ENCODE data around the gene MSGN1. TPM values are rescaled to one million over a fixed set of nuclear protein-coding genes. Genes with fewer than 3 reads are reported as not detected.

MSGN1 gene
- total RNA-seq, 4 donors from 2014 or later, result not detected

DNA sequence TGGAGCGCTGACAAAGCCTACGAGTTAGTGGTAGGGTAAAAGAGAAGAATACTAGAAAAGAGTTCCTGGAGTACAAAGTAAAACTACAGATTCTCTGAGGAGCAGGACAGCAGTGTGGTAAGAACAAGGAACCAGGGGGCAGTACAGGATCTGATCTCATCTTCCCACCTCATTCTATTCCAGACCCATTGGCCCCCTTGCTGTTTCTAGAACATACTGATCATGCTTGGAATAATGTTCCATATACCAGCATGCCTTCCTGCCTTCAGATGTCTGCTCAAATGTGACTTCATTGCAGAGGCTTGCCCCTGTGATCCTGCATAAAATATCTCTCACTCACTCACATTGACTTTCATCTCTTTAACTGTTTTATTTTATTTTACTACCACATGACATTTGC lies 19.3 kb downstream of the MSGN1 start:
- Histone ChIP-seq H3K4me1 (peaks cover 3 to 7% (median 5%) of the 10 kb centered on the region in 4 donors), H3K27ac (replicated peaks in 1 of 4) (no peak overlapping the region), H3K4me3 (no peak overlapping the region), H3K36me3 (no peaks in the 10 kb centered on the region), H3K9me3 (no peaks in the 10 kb centered on the region), H3K27me3 (peaks cover 0 to 9% (median under 1%) of the 10 kb centered on the region in 4 donors)
- intact Hi-C loops (cut with DNase I), result loop anchor here (10.0 kb wide), 1 partner anchor 121 kb away; no protein-coding TSS in a partner anchor
- TF ChIP-seq, protein P1, sequence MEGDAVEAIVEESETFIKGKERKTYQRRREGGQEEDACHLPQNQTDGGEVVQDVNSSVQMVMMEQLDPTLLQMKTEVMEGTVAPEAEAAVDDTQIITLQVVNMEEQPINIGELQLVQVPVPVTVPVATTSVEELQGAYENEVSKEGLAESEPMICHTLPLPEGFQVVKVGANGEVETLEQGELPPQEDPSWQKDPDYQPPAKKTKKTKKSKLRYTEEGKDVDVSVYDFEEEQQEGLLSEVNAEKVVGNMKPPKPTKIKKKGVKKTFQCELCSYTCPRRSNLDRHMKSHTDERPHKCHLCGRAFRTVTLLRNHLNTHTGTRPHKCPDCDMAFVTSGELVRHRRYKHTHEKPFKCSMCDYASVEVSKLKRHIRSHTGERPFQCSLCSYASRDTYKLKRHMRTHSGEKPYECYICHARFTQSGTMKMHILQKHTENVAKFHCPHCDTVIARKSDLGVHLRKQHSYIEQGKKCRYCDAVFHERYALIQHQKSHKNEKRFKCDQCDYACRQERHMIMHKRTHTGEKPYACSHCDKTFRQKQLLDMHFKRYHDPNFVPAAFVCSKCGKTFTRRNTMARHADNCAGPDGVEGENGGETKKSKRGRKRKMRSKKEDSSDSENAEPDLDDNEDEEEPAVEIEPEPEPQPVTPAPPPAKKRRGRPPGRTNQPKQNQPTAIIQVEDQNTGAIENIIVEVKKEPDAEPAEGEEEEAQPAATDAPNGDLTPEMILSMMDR (IDR thresholded peaks at IDR 0.05), result no peak
- 88% methylated on average over 2 of the region's 2 CpGs for WGBS
- no peak for DNase-seq (ENCODE audit: extremely low spot score)

DNA sequence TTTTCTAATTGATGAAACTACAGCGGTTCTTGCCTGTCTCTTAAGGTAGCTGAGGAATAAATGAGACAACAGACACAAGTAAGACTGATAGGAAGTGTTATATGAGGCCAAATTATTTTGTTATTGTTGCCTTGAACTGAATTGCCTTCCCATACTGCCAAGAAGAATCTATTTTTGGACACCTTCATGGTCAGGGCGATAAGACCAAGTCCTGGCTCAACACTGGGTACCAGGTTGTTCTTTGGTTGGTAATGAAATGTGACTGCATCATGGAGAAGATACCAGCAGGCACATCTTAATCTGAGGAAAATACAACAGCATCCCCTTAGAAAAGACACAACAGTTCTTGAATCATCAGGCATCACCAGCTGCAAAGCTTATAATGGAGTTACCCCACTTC lies 23.7 kb downstream of the MSGN1 start:
- Histone ChIP-seq H3K27ac (replicated peaks in 1 of 4) (no peak overlapping the region), H3K4me3 (no peak overlapping the region), H3K36me3 (no peaks in the 10 kb centered on the region), H3K9me3 (no peaks in the 10 kb centered on the region), H3K27me3 (no peaks in the 10 kb centered on the region), H3K4me1 (peaks cover 0 to 4% (median 0%) of the 10 kb centered on the region in 4 donors)
- intact Hi-C loops (cut with DNase I), result loop anchor here (10.0 kb wide), 1 partner anchor 125 kb away; no protein-coding TSS in a partner anchor
- DNase-seq (ENCODE audit: extremely low spot score), result no peak
- TF ChIP-seq, protein P1 (IDR thresholded peaks at IDR 0.05), result no peak
- no peak for TF ChIP-seq POLR2A (IDR thresholded peaks at IDR 0.05; ENCODE audit: low read depth)
- no peak for TF ChIP-seq EP300 (IDR thresholded peaks at IDR 0.05)
- TF ChIP-seq POLR2AphosphoS5 (IDR thresholded peaks at IDR 0.05), result no peak
- WGBS, result 70% methylated on average over 2 of the region's 2 CpGs

DNA sequence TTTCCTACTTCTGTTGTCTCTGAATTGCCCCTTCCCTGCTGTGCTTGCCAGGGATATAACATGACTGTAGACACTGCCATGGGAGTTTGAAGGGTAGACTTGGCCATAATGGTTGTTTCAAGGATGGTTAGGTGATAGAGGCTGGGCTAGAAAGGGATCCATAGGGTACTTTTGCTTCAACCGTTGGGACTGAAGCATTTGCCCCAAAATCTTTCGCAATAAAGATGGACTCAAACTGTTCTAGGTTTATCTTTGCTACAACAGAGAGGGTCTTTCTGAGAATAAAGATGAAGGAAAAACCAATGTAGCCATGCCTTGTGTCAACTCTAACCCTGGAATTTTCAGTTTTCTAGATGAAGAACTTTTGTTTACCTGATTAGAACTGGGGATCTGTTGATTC lies 27.2 kb downstream of the MSGN1 start:
- H3K27ac ChIP-seq (replicated peaks in 1 of 4), result no peak overlapping the region
- intact Hi-C loops (cut with DNase I), result no loop called here
- no peak for DNase-seq (ENCODE audit: extremely low spot score)
- 89% methylated on average over 2 of the region's 2 CpGs for WGBS
- H3K36me3 ChIP-seq, result no peaks in the 10 kb centered on the region
- H3K4me1 ChIP-seq, result peaks cover 0 to 4% (median 0%) of the 10 kb centered on the region in 4 donors
- no peaks in the 10 kb centered on the region for H3K27me3 ChIP-seq
- H3K4me3 ChIP-seq, result no peak overlapping the region
- TF ChIP-seq POLR2A (IDR thresholded peaks at IDR 0.05; ENCODE audit: low read depth) (no peak), EP300 (IDR thresholded peaks at IDR 0.05) (no peak), POLR2AphosphoS5 (IDR thresholded peaks at IDR 0.05) (no peak)
- TF ChIP-seq, protein P1 (IDR thresholded peaks at IDR 0.05), result no peak
- no peaks in the 10 kb centered on the region for H3K9me3 ChIP-seq

DNA sequence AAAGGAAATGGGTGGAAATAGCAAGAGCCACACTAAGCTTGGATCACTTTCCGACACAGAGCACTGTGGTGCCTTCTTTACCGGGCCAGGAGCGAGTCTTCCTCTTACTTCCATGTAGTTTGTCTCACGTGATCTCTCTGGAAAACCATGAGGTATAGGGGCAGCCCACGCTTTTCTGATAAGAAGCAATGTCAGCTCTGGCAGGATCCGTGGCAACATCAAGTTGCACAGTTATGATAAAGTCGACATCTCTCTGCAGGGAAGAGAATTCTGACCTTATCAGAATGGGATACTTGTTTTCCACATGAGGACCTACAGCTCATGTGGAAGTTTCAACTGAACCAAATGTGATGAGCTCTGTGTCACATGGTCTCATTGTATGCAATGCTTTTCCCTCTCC lies 29.5 kb downstream of the MSGN1 start:
- no peaks in the 10 kb centered on the region for H3K4me1 ChIP-seq
- no peak overlapping the region for H3K4me3 ChIP-seq
- intact Hi-C loops (cut with DNase I), result no loop called here
- H3K27me3 ChIP-seq, result no peaks in the 10 kb centered on the region
- no peak overlapping the region for H3K27ac ChIP-seq (replicated peaks in 1 of 4)
- TF ChIP-seq POLR2A (IDR thresholded peaks at IDR 0.05; ENCODE audit: low read depth) (no peak), POLR2AphosphoS5 (IDR thresholded peaks at IDR 0.05) (no peak), EP300 (IDR thresholded peaks at IDR 0.05) (no peak)
- TF ChIP-seq, protein P1 (IDR thresholded peaks at IDR 0.05), result no peak
- H3K36me3 ChIP-seq, result no peaks in the 10 kb centered on the region
- H3K9me3 ChIP-seq, result no peaks in the 10 kb centered on the region
- DNase-seq (ENCODE audit: extremely low spot score), result no peak
- WGBS, result 97% methylated on average over 7 of the region's 7 CpGs

DNA sequence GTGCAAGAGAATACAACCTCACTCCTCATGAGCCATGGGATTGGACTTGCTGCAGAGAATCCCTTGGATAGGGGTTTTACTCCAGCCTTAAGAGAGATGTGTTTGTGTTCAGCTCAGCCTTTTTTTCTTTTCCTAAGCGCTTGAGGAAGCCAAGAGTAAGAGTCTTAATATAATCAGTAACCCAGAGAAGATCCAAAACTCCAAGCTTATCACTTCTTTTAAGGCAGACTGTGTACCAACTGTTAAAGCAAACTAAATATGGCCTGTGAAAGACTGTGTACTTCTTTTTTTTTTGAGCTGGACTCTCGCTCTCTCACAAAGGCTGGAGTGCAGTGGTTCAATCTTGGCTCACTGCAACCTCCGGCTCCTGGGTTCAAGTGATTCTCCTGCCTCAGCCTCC lies 30.4 kb downstream of the MSGN1 start:
- H3K27me3 ChIP-seq, result no peaks in the 10 kb centered on the region
- TF ChIP-seq EP300 (IDR thresholded peaks at IDR 0.05), result no peak
- no peak for TF ChIP-seq POLR2AphosphoS5 (IDR thresholded peaks at IDR 0.05)
- no peak for TF ChIP-seq POLR2A (IDR thresholded peaks at IDR 0.05; ENCODE audit: low read depth)
- no peak overlapping the region for H3K4me3 ChIP-seq
- H3K9me3 ChIP-seq, result no peaks in the 10 kb centered on the region
- H3K4me1 ChIP-seq, result no peaks in the 10 kb centered on the region
- no peaks in the 10 kb centered on the region for H3K36me3 ChIP-seq
- 86% methylated on average over 3 of the region's 3 CpGs for WGBS
- DNase-seq (ENCODE audit: extremely low spot score), result no peak
- intact Hi-C loops (cut with DNase I), result no loop called here
- H3K27ac ChIP-seq (replicated peaks in 1 of 4), result no peak overlapping the region
